Stimulated activated CD4-positive, alpha-beta T cell treated with anti-CD3 and anti-CD28 coated beads, Interleukin-1b, Interleukin-23, amount 100 ng/mL, for 4 hours (primary cell): Measurements from ENCODE around the gene STAP2.
A peak's percentile ranks its signal among the peaks of the same experiment; 100 is the strongest.
"Not testable (repeated sequence)": the region's sequence is repeated elsewhere in the genome, so short reads cannot be mapped to it uniquely, and the experiment has no call there.

Source experiments
- DNase-seq, 2 donors: peaks; one replicate each; pipeline ENCODE4 v3.0.0-alpha.2; 2020; ENCODE audit warnings: low read depth in 2 of 2

The STAP2 gene

GRCh38 chr19:4357921-4358326 lies 19.3 kb upstream of the STAP2 start:
- no peak for DNase-seq

GRCh38 chr19:4357095-4357797 lies 18.6 kb upstream of the STAP2 start:
- DNase-seq, result no peak

- DNase-seq, result no peak
These were observed 16.3 kb upstream of the STAP2 start for GRCh38 chr19:4354897-4355296.

GRCh38 chr19:4354282-4354681 lies 15.7 kb upstream of the STAP2 start:
- no peak for DNase-seq

- peak; percentile 42 to 46 for DNase-seq
These were observed 14.1 kb upstream of the STAP2 start for GRCh38 chr19:4352701-4353121.

GRCh38 chr19:4350726-4351125 lies 12.1 kb upstream of the STAP2 start:
- no peak for DNase-seq

GRCh38 chr19:4350111-4350510 lies 11.5 kb upstream of the STAP2 start:
- DNase-seq, result no peak

- not testable (repeated sequence) for DNase-seq
These were observed 10.6 kb upstream of the STAP2 start for GRCh38 chr19:4349225-4349624.

GRCh38 chr19:4347521-4347920 lies 8.9 kb upstream of the STAP2 start:
- DNase-seq, result no peak

GRCh38 chr19:4346020-4346383 lies 7.4 kb upstream of the STAP2 start:
- DNase-seq, result no peak

- no peak for DNase-seq
These were observed 6.9 kb upstream of the STAP2 start for GRCh38 chr19:4345342-4346019.

- DNase-seq, result peak; percentile 87 to 97
These were observed 5.0 kb upstream of the STAP2 start, which contains the start of gene MPND for GRCh38 chr19:4343370-4344307. Gene MPND (plus strand): TSS chr19:4343562. CDS start chr19:4343594, 32 bp downstream.

- peak; percentile 79 to 81 for DNase-seq
These were observed 4.2 kb upstream of the STAP2 start for GRCh38 chr19:4342615-4343369.

GRCh38 chr19:4342314-4342614 lies 3.6 kb upstream of the STAP2 start:
- DNase-seq, result no peak

GRCh38 chr19:4337906-4338440 lies 654 bp downstream of the STAP2 start:
- no peak for DNase-seq

- no peak for DNase-seq
These were observed 3.6 kb downstream of the STAP2 start for GRCh38 chr19:4334929-4335570.

GRCh38 chr19:4329858-4330257 lies 8.8 kb downstream of the STAP2 start:
- DNase-seq, result no peak

- DNase-seq, result peak in 1 of 2 donors; percentile 54
These were observed 9.5 kb downstream of the STAP2 start for GRCh38 chr19:4328991-4329681.

- peak; percentile 98 to 99 for DNase-seq
These were observed 10.2 kb downstream of the STAP2 start for GRCh38 chr19:4328243-4328990.

- no peak for DNase-seq
These were observed 10.8 kb downstream of the STAP2 start for GRCh38 chr19:4327877-4328242.
